ENCODE data around the gene MAP1LC3B2.
A peak's percentile ranks its signal among the peaks of the same experiment; 100 is the strongest.

GRCh38 chr12:116534311-116535121 is 24.7 kb upstream of the MAP1LC3B2 start:
- TF ChIP-seq PATZ1 (CRISPR knock-in tag; IDR thresholded peaks at IDR 0.05; ENCODE audit: borderline replicate concordance) (no peak), ZNF565 (CRISPR knock-in tag; conservative IDR thresholded peaks at IDR 0.05; ENCODE audit: low read depth) (no peak), ZFP3 (CRISPR knock-in tag; IDR thresholded peaks at IDR 0.05) (no peak), ISL1 (CRISPR knock-in tag; IDR thresholded peaks at IDR 0.05) (peak; percentile 48; the same call in 1 of the 2 replicates)
